Body of pancreas (tissue), 4 donors: Measurements from ENCODE around the gene PMPCA. TPM values are rescaled to one million over a fixed set of nuclear protein-coding genes. Genes with fewer than 3 reads are reported as not detected.

Experiments used
- ATAC-seq: fragments of 150-250 bp; one replicate; pipeline ENCODE4 v1.9.1; 2016
- DNase-seq, 4 donors: peaks; one replicate each; pipeline ENCODE4 v3.0.0-alpha.2; 2019
- H3K27ac ChIP-seq, 4 donors: fragments of 200-600 bp; sonication (generic); 1 replicate in 3 of 4; 2 replicates in 1 of 4; pipeline versions ENCODE4 v1.5.1 to v1.6.1; 2016 to 2019; ENCODE audit warnings: mild to moderate bottlenecking in 1 of 4, mixed read lengths in 1 of 4, moderate library complexity in 1 of 4
- H3K27me3 ChIP-seq, 2 donors: fragments of 200-600 bp; sonication (generic); one replicate each; pipeline ENCODE4 v1.6.0; 2016; ENCODE audit warnings: mild to moderate bottlenecking in 1 of 2
- H3K36me3 ChIP-seq, 2 donors: fragments of 200-600 bp; sonication (generic); replicated peaks in 1 of 2; 2 replicates each; pipeline ENCODE4 v1.5.1; 2016; ENCODE audit warnings: low read depth in 2 of 2; ENCODE audit not compliant: insufficient read depth in 1 of 2
- H3K4me1 ChIP-seq: fragments of 200-600 bp; sonication (generic); one replicate; pipeline ENCODE4 v1.6.0; 2016
- H3K4me3 ChIP-seq, 2 donors: fragments of 200-600 bp; sonication (generic); 1 replicate in 1 of 2; 2 replicates in 1 of 2; pipeline ENCODE4 v1.5.1; 2016 to 2019
- H3K9me3 ChIP-seq, 3 donors: fragments of 200-600 bp; sonication (generic); 1 replicate in 2 of 3; 2 replicates in 1 of 3; pipeline ENCODE4 v1.5.1; 2016
- CTCF ChIP-seq, 7 experiments: fragments of 450-650 bp in 4 of 7; fragments of 200-600 bp in 3 of 7; sonication (generic) in 3 of 7; IDR thresholded peaks; one replicate each; pipeline ENCODE4 v1.5.1; 2016 to 2019; ENCODE audit warnings: antibody characterized with exemption in 7 of 7
- POLR2A ChIP-seq, 3 donors: fragments of 450-650 bp; IDR thresholded peaks; one replicate each; pipeline ENCODE4 v1.6.1; 2016; ENCODE audit warnings: antibody characterized with exemption in 3 of 3, mild to moderate bottlenecking in 2 of 3
- whole genome bisulfite sequencing, 2 donors: methylation state at CpG; one replicate each; pipeline ENCODE4 v1.1.5; 2017; 5-methylcytosine and 5-hydroxymethylcytosine counted together
- intact Hi-C: fragments of 100-400 bp; cut with DNase I; formaldehyde crosslinking; loops from one replicate; pipeline ENCODE4 v1.15.1; 2023
- total RNA-seq, 2 donors: library from RNA; depleted of rRNA; stranded (reverse); fragments of >200 nt; gene quantifications; one replicate each; pipeline ENCODE4 v1.1.0, GENCODE V29; 2016

PMPCA gene
- total RNA-seq, 2 donors from 2014 or later = 23.6 to 25.1 TPM

GRCh38 chr9:136399176-136400037 lies 11.1 kb upstream of the PMPCA start:
- peak overlapping the region in 3 of 4 donors; percentile 45 to 68 (median 46) for H3K27ac ChIP-seq

GRCh38 chr9:136400038-136400834 lies 10.2 kb upstream of the PMPCA start, which contains the start of gene SNAPC4:
SNAPC4 (minus strand) TSS chr9:136400170; CDS start chr9:136398428, 1,742 bp downstream.
- peaks cover 26% of the 10 kb centered on the region for H3K4me1 ChIP-seq
- intact Hi-C loops = loop anchor here (5.0 kb wide), 2 partner anchors 63 to 83 kb away; no protein-coding TSS in a partner anchor
- DNase-seq (peak; percentile 86 to 89 (median 88)), ATAC-seq (peak; percentile 95)
- TF ChIP-seq POLR2A (IDR thresholded peaks at IDR 0.05) = peak; percentile 61 to 72 (median 68)
- peak; percentile 74 to 98 (median 97) for TF ChIP-seq CTCF (IDR thresholded peaks at IDR 0.05)
- H3K36me3 ChIP-seq = peaks cover 0 to 15% of the 10 kb centered on the region in 2 donors
- 5 to 80% methylated on average over 1 to 46 of the region's 71 CpGs for WGBS, 2 donors
- H3K9me3 ChIP-seq = no peaks in the 10 kb centered on the region
- peak within 1 kb of the TSS in 3 of 4 donors; percentile 45 to 68 (median 46) for H3K27ac ChIP-seq
- peak within 1 kb of the TSS; percentile 63 to 98 for H3K4me3 ChIP-seq
- H3K27me3 ChIP-seq = no peaks in the 10 kb centered on the region

More at GRCh38 chr9:136399176-136400037, 11.1 kb upstream of the PMPCA start:
- Histone ChIP-seq H3K36me3 (peaks cover 0 to 21% of the 10 kb centered on the region in 2 donors), H3K4me3 (peak overlapping the region; percentile 63 to 98), H3K27me3 (no peaks in the 10 kb centered on the region), H3K4me1 (peaks cover 26% of the 10 kb centered on the region), H3K9me3 (no peaks in the 10 kb centered on the region)
- ATAC-seq (peak; percentile 13), DNase-seq (peak in 3 of 4 donors; percentile 29 to 32 (median 31))
- intact Hi-C loops = loop anchor here (5.0 kb wide), 2 partner anchors 62 to 82 kb away; no protein-coding TSS in a partner anchor
- no peak for TF ChIP-seq CTCF (IDR thresholded peaks at IDR 0.05)
- TF ChIP-seq POLR2A (IDR thresholded peaks at IDR 0.05) = no peak
- 1 to 4% methylated on average over 10 to 36 of the region's 67 CpGs for WGBS, 2 donors

- Histone ChIP-seq H3K27me3 (no peaks in the 10 kb centered on the region), H3K36me3 (peaks cover 0 to 10% of the 10 kb centered on the region in 2 donors), H3K4me3 (no peak overlapping the region), H3K9me3 (no peaks in the 10 kb centered on the region), H3K27ac (no peak overlapping the region), H3K4me1 (peaks cover 26% of the 10 kb centered on the region)
- no peak for ATAC-seq
- 75 to 84% methylated on average over 14 to 18 of the region's 18 CpGs for WGBS, 2 donors
- no peak for DNase-seq
- TF ChIP-seq CTCF (IDR thresholded peaks at IDR 0.05) (no peak), POLR2A (IDR thresholded peaks at IDR 0.05) (no peak)
- intact Hi-C loops = loop anchor here (5.0 kb wide), 2 partner anchors 64 to 84 kb away; no protein-coding TSS in a partner anchor
Observed at GRCh38 chr9:136401173-136401922, 9.1 kb upstream of the PMPCA start.

GRCh38 chr9:136402067-136402466 lies 8.4 kb upstream of the PMPCA start:
- ATAC-seq (no peak), DNase-seq (no peak)
- no peak overlapping the region for H3K27ac ChIP-seq
- WGBS, 2 donors = 34 to 40% methylated on average over 7 to 12 of the region's 13 CpGs
- TF ChIP-seq CTCF (IDR thresholded peaks at IDR 0.05) = no peak
- TF ChIP-seq POLR2A (IDR thresholded peaks at IDR 0.05) = no peak
- H3K4me3 ChIP-seq = no peak overlapping the region
- no peaks in the 10 kb centered on the region for H3K27me3 ChIP-seq
- peaks cover 26% of the 10 kb centered on the region for H3K4me1 ChIP-seq
- intact Hi-C loops = loop anchor here (5.0 kb wide), 2 partner anchors 65 to 85 kb away; no protein-coding TSS in a partner anchor
- H3K36me3 ChIP-seq = peaks cover 0 to 7% of the 10 kb centered on the region in 2 donors
- no peaks in the 10 kb centered on the region for H3K9me3 ChIP-seq
